ENCODE results near the gene CNN3.

The CNN3 gene

DNA sequence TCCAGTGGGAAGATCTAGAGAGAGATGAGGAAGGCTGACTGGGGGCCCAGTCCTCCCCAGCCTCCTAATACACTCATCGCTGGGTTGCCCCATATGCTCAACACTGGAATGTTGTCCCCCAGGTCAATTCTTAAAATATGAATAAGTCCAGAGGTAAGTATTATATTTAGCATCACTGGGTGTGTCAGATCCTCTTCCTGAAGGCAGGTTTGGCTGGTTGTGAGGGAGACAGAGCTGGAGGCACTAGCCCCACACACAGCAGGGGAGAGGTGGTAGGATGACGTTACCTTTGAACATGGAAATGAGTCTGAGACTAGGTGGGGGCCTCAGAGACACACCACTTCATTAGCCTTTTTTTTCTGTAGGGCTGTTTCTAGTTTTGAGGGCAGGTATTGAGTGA is 64.2 kb downstream of the CNN3 start:
- no peak for ATAC-seq
- TF ChIP-seq BACH2 (CRISPR knock-in tag; IDR thresholded peaks at IDR 0.05; ENCODE audit: borderline replicate concordance) (no peak), TOX (CRISPR knock-in tag; IDR thresholded peaks at IDR 0.05; ENCODE audit: borderline replicate concordance) (no peak), CREB5 (CRISPR knock-in tag; IDR thresholded peaks at IDR 0.05; ENCODE audit: low read depth) (no peak), ZC3H10 (CRISPR knock-in tag; IDR thresholded peaks at IDR 0.05) (no peak), TCF4 (CRISPR knock-in tag; IDR thresholded peaks at IDR 0.05; ENCODE audit: borderline replicate concordance) (no peak), PPARA (CRISPR knock-in tag; IDR thresholded peaks at IDR 0.05; ENCODE audit: borderline replicate concordance) (no peak), ISL1 (CRISPR knock-in tag; IDR thresholded peaks at IDR 0.05) (no peak), ZNF8 (CRISPR knock-in tag; IDR thresholded peaks at IDR 0.05) (no peak), POU6F1 (CRISPR knock-in tag; IDR thresholded peaks at IDR 0.05; ENCODE audit: borderline replicate concordance, low read depth) (no peak), RARB (CRISPR knock-in tag; IDR thresholded peaks at IDR 0.05) (no peak), TSHZ2 (CRISPR knock-in tag; IDR thresholded peaks at IDR 0.05) (no peak)

- ATAC-seq = no peak
- no peak for TF ChIP-seq TSHZ2 (CRISPR knock-in tag; IDR thresholded peaks at IDR 0.05)
- TF ChIP-seq ZC3H10 (CRISPR knock-in tag; IDR thresholded peaks at IDR 0.05) = no peak
- no peak for TF ChIP-seq ZNF70 (CRISPR knock-in tag; IDR thresholded peaks at IDR 0.05)
- TF ChIP-seq ISL1 (CRISPR knock-in tag; IDR thresholded peaks at IDR 0.05) = no peak
- TF ChIP-seq CSRNP3 (CRISPR knock-in tag; IDR thresholded peaks at IDR 0.05) = no peak
- no peak for TF ChIP-seq CREB5 (CRISPR knock-in tag; IDR thresholded peaks at IDR 0.05; ENCODE audit: low read depth)
These were observed 67.7 kb downstream of the CNN3 start for GRCh38 chr1:94859174-94859573.

- no peak for ATAC-seq
- TF ChIP-seq CREB5 (CRISPR knock-in tag; IDR thresholded peaks at IDR 0.05; ENCODE audit: low read depth) (no peak), RARB (CRISPR knock-in tag; IDR thresholded peaks at IDR 0.05) (no peak), POU6F1 (CRISPR knock-in tag; IDR thresholded peaks at IDR 0.05; ENCODE audit: borderline replicate concordance, low read depth) (no peak), GLIS3 (CRISPR knock-in tag; IDR thresholded peaks at IDR 0.05) (no peak), OSR1 (CRISPR knock-in tag; IDR thresholded peaks at IDR 0.05) (no peak), ZFP3 (CRISPR knock-in tag; IDR thresholded peaks at IDR 0.05) (no peak), PPARA (CRISPR knock-in tag; IDR thresholded peaks at IDR 0.05; ENCODE audit: borderline replicate concordance) (no peak), CSRNP3 (CRISPR knock-in tag; IDR thresholded peaks at IDR 0.05) (no peak), ESRRG (CRISPR knock-in tag; IDR thresholded peaks at IDR 0.05) (no peak), CSDC2 (CRISPR knock-in tag; IDR thresholded peaks at IDR 0.05) (no peak), TOX (CRISPR knock-in tag; IDR thresholded peaks at IDR 0.05; ENCODE audit: borderline replicate concordance) (no peak), BACH2 (CRISPR knock-in tag; IDR thresholded peaks at IDR 0.05; ENCODE audit: borderline replicate concordance) (no peak)
These were observed 68.6 kb downstream of the CNN3 start for GRCh38 chr1:94858276-94858675.

Data from SK-N-SH treated with all-trans-retinoic acid at 6 μM for 48 hours (cell line).